Stimulated activated CD4-positive, alpha-beta T cell treated with anti-CD3 and anti-CD28 coated beads, Interleukin-4, amount 100 ng/mL, for 1 hour (primary cell): ENCODE measurements around the gene LRP8.

Experiments used
- DNase-seq: peaks from one replicate; pipeline ENCODE4 v3.0.0-alpha.2; 2020

LRP8 gene

GRCh38 chr1:53256511-53257453, 71.1 kb downstream of the LRP8 start:
- DNase-seq, result no peak

- DNase-seq, result no peak
These were observed 72.8 kb downstream of the LRP8 start for GRCh38 chr1:53255031-53255430.

DNA sequence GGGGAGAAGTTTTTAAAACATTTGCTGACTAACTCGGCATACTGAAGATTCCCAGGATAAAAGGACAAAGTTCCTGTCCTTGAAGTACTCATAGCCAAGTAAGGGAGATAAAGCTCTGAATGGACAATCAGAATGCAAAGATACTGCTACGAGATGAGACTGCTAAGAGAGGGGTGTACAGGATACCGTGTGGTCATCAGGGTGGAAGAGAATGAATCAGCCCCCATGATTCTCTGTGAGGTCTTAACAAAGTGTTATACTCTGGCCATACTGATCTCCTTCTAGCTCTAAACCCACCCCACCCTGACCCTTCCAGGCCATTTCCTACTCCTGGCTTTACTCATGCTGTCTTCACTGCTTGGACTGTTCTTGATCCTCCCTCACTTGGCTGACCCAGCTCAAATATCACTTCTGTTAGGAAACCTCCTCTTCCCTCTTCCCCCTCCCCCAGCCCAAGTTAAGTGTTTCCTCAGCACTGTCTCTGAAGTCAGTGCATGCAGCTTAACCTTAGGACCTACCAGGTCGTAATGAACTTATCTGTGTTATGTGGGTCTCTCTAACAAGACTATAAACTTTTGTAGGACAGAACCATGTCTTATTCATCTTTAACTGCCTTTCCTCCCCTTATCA, 73.7 kb downstream of the LRP8 start:
- DNase-seq, result no peak

- no peak for DNase-seq
These were observed 77.5 kb downstream of the LRP8 start for GRCh38 chr1:53250325-53250724.

GRCh38 chr1:53249706-53250105, 78.2 kb downstream of the LRP8 start:
- DNase-seq, result no peak

DNA sequence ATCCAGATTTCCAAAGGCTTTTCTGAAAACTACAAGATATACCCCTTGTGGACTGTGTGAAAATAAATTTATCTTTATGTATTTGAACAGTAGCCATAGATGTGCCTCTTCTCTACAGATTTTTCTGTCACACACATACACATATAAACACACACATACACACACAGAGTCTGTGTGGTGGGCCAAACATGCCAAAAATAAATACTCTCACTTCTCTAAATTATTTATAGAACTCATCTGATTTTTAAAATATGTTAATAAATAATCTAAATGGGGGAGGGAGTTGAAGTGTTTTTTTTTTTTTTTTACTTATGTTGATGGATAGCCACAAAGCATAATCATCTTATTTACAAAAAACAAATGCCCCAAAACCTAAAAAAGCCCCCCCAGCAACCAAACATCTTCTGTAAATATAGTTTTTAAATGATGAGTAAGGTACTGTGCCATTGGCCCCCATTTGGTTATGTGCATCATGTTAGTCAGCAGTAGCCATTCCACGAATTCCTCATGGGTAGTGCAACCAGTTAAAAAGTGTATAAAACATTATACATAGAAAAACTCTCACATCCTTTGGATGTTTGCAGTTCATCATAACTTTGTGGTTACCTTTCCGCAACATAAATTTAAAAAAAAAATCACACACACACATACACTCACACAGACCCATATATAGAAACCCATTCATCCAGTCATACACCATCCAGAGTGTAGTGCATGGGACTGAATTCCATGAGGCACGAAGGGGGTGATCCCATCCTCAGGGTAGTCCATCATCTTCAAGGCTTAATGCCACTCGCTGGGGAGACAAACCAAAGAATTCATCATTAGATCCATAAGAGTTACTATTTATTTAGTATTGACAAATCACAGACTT, 81.4 kb downstream of the LRP8 start:
- DNase-seq, result no peak

- DNase-seq, result no peak
These were observed 83.7 kb downstream of the LRP8 start for GRCh38 chr1:53244141-53244540.

- DNase-seq, result no peak
These were observed 85.5 kb downstream of the LRP8 start for GRCh38 chr1:53242381-53242780.

DNA sequence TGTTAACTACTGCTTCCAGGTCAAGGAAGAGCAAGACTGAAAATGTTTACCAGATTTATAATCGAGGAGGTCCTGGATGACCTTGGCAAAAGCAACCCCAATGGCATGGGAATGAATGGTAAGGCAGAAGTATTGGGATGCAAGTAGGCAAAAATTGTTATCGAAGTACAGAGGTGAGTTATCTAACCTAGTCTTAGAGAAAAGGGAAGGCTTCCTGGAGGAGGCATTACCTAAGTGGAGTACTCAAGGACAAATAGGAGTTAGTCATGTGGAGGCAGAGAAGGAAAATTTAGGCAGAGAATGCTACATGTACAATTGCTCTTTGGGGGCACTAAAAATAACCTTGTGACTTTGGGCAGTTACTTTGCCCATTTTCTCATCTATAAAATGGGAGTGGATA, 86.0 kb downstream of the LRP8 start:
- DNase-seq, result no peak

GRCh38 chr1:53238197-53239155, 89.4 kb downstream of the LRP8 start, which contains the start of gene MAGOH:
TSS of gene MAGOH (minus strand) at chr1:53238518. CDS start at chr1:53238448, 70 bp downstream.
- peak; percentile 94 for DNase-seq

GRCh38 chr1:53237638-53238037, 90.2 kb downstream of the LRP8 start:
- DNase-seq, result no peak

DNA sequence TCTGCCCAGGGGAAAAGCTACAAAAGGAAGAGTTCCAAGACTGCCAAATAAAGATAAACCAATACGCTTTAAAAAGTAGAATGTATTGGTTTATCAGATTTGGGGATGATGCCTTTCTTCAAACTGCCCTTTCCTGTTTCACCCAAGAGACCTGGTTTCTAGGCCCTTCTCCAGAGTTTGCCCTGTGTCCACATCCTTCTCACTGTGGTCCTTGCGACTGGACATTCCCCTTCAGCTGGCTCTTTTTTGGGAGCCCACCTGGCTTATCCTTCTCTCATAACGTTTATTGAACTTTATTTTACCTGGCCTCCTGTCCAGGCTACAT, 106.9 kb downstream of the LRP8 start:
- DNase-seq, result no peak

DNA sequence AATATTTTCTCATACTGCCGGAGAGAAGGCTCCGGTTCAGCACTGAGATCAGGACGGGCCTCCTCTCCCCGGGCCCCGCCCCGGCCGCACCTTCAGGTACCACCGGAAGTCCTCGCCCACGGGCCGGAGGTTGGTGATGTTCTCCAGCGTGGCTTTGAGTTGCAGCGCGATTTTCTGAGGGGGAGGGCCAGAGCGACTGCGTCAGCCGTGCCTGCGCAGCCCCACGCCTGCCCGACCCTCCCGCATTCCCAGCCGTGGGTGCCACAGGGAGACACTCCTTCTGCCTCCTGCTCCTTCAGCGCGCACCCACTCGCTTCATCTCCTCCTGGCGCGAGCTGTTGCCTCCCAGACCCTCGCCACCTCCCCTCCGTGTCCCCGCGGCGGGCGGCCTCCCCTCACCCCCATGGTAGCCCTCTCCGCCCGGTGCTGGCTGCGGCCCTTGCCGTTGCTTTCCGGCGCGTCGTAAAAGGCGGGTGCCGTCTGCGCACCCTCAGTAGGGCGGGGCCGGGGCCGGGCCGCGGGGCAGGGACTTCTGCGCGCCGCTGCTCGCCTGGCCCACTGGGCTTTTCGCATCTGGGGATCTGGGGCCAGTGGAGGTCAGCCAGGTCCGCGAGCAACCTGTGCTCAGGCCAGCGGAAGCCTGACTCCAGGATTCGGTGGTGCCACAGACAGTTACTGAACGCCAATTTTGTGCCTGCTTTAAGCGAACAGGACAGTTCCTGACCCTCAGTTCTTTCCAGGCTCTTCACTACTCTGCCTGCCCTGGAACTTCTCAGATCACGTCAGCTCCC, 107.5 kb downstream of the LRP8 start, which contains the start of gene CZIB:
Gene CZIB (minus strand): TSS at position 464 of the 791 bp plus-strand sequence. CDS start 59 bp downstream, at position 405.
- DNase-seq, result peak; percentile 97

GRCh38 chr1:53219711-53220110, 108.2 kb downstream of the LRP8 start:
- DNase-seq, result no peak

DNA sequence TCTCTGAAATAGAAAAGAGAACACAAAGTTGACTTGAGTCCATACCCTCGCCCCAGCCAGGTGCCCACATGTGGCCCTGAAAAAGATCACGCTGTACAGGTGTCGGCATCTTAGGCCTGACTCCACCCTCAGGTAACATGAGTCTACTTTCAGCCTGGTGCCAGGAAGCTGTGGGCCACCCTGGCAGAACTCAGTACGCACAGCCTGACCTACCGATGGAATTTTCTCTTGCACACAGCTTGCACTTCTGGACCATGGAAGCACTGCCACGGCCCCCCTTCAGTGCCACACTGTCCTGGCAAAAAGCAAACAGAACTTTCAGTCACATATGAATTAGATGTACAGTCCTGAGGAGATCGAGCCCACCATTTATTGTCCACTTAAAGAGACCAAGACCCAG, 109.7 kb downstream of the LRP8 start:
- no peak for DNase-seq

GRCh38 chr1:53214376-53214940, 113.4 kb downstream of the LRP8 start:
- DNase-seq, result no peak

GRCh38 chr1:53210954-53211353, 116.9 kb downstream of the LRP8 start:
- DNase-seq, result no peak

DNA sequence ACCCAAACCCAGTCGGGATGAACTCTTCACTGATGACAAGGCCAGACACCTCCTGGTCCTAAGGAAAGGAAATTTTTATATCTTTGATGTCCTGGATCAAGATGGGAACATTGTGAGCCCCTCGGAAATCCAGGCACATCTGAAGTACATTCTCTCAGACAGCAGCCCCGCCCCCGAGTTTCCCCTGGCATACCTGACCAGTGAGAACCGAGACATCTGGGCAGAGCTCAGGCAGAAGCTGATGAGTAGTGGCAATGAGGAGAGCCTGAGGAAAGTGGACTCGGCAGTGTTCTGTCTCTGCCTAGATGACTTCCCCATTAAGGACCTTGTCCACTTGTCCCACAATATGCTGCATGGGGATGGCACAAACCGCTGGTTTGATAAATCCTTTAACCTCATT, 117.5 kb downstream of the LRP8 start:
- no peak for DNase-seq

DNA sequence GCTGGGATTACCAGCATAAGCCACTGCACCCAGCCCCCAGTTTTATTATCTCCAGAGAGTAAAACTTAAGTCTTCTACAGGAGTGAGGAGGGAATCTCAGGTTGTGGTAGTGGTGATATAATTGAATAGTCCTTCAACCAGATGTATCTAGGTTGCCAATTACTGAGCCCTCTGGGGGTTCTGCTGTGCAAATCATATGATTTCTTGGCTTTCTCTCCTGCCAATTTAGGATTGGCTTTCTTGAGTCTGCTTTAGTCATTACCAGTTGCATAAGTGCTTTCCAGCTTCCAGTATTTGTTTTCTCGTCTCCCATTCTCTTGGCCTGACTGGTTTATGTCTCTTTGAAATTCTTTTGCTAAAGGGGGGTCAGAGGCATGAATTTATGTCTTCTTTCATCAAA, 120.1 kb downstream of the LRP8 start:
- no peak for DNase-seq

DNA sequence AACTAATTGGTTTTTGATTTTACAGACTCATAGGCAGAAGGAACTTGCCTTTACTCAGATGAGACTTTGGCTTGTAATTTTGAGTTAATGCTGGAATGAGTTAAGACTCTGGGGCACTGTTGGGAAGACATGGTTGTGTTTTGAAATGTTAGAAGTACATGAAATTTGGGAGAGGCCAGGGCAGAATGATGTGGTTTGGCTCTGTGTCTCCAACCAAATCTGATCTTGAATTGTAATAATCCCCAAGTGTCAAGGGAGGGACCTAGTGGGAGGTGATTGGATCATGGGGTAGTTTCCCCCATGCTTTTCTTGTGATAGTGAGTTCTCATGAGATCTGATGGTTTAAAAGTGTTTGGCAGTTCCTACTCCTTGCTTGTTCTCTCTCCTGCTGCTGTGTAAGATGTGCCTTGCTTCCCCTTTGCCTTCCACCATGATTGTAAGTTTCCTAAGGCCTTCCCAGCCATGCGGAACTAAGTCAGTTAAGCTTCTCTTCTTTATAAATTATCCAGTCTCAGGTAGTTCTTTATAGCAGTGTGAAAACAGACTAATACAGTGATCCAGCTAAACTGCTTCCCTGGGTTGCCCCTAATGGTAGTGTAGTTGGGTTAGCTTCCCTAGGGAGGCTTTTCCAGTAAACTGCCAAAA, 121.0 kb downstream of the LRP8 start:
- no peak for DNase-seq
